ENCODE results near the gene ZNF804B.

ZNF804B gene

GRCh38 chr7:88967432-88967831 lies 207.9 kb downstream of the ZNF804B start:
- no peak for DNase-seq (ENCODE audit: low read depth)

- no peak for DNase-seq (ENCODE audit: low read depth)
Observed at GRCh38 chr7:88969167-88969566, 209.7 kb downstream of the ZNF804B start.

- DNase-seq (ENCODE audit: low read depth) = no peak
Observed at GRCh38 chr7:88985295-88985694, 225.8 kb downstream of the ZNF804B start.

GRCh38 chr7:89001306-89001705 lies 241.8 kb downstream of the ZNF804B start:
- DNase-seq (ENCODE audit: low read depth) = no peak

GRCh38 chr7:89002981-89003956 lies 243.8 kb downstream of the ZNF804B start:
- DNase-seq (ENCODE audit: low read depth) = no peak

GRCh38 chr7:89012016-89012415 lies 252.5 kb downstream of the ZNF804B start:
- DNase-seq (ENCODE audit: low read depth) = no peak

GRCh38 chr7:89017695-89018094 lies 258.2 kb downstream of the ZNF804B start:
- DNase-seq (ENCODE audit: low read depth) = no peak

- DNase-seq (ENCODE audit: low read depth) = no peak
Observed at GRCh38 chr7:89021741-89022140, 262.2 kb downstream of the ZNF804B start.

- no peak for DNase-seq (ENCODE audit: low read depth)
Observed at GRCh38 chr7:89023206-89023605, 263.7 kb downstream of the ZNF804B start.

- DNase-seq (ENCODE audit: low read depth) = no peak
Observed at GRCh38 chr7:89023877-89024276, 264.4 kb downstream of the ZNF804B start.

- no peak for DNase-seq (ENCODE audit: low read depth)
Observed at GRCh38 chr7:89027781-89028180, 268.3 kb downstream of the ZNF804B start.

- no peak for DNase-seq (ENCODE audit: low read depth)
Observed at GRCh38 chr7:89028319-89028718, 268.8 kb downstream of the ZNF804B start.

GRCh38 chr7:89029864-89030263 lies 270.4 kb downstream of the ZNF804B start:
- peak; percentile 1 for DNase-seq (ENCODE audit: low read depth)

- no peak for DNase-seq (ENCODE audit: low read depth)
Observed at GRCh38 chr7:89041240-89041639, 281.7 kb downstream of the ZNF804B start.

GRCh38 chr7:89042940-89043339 lies 283.4 kb downstream of the ZNF804B start:
- DNase-seq (ENCODE audit: low read depth) = no peak

GRCh38 chr7:89049043-89049442 lies 289.5 kb downstream of the ZNF804B start:
- no peak for DNase-seq (ENCODE audit: low read depth)

GRCh38 chr7:89053130-89053529 lies 293.6 kb downstream of the ZNF804B start:
- no peak for DNase-seq (ENCODE audit: low read depth)

GRCh38 chr7:89054361-89054760 lies 294.9 kb downstream of the ZNF804B start:
- DNase-seq (ENCODE audit: low read depth) = no peak

- DNase-seq (ENCODE audit: low read depth) = no peak
Observed at GRCh38 chr7:89060234-89060633, 300.7 kb downstream of the ZNF804B start.

- no peak for DNase-seq (ENCODE audit: low read depth)
Observed at GRCh38 chr7:89064831-89065230, 305.3 kb downstream of the ZNF804B start.

- no peak for DNase-seq (ENCODE audit: low read depth)
Observed at GRCh38 chr7:89067048-89067447, 307.5 kb downstream of the ZNF804B start.

GRCh38 chr7:89072081-89072480 lies 312.6 kb downstream of the ZNF804B start:
- DNase-seq (ENCODE audit: low read depth) = no peak

GRCh38 chr7:89073776-89074175 lies 314.3 kb downstream of the ZNF804B start:
- DNase-seq (ENCODE audit: low read depth) = no peak

- no peak for DNase-seq (ENCODE audit: low read depth)
Observed at GRCh38 chr7:89077992-89078391, 318.5 kb downstream of the ZNF804B start.
